ENCODE data around the gene BEAN1.

The BEAN1 gene

GRCh38 chr16:66427036-66427860 is at the start of gene BEAN1:
TSS of gene BEAN1 (plus strand) at chr16:66427295. CDS start at chr16:66437677, 10,382 bp downstream.
- no peak for DNase-seq

- no peak for DNase-seq
Measured at GRCh38 chr16:66377324-66377723, 49.8 kb upstream of the BEAN1 start.

DNA sequence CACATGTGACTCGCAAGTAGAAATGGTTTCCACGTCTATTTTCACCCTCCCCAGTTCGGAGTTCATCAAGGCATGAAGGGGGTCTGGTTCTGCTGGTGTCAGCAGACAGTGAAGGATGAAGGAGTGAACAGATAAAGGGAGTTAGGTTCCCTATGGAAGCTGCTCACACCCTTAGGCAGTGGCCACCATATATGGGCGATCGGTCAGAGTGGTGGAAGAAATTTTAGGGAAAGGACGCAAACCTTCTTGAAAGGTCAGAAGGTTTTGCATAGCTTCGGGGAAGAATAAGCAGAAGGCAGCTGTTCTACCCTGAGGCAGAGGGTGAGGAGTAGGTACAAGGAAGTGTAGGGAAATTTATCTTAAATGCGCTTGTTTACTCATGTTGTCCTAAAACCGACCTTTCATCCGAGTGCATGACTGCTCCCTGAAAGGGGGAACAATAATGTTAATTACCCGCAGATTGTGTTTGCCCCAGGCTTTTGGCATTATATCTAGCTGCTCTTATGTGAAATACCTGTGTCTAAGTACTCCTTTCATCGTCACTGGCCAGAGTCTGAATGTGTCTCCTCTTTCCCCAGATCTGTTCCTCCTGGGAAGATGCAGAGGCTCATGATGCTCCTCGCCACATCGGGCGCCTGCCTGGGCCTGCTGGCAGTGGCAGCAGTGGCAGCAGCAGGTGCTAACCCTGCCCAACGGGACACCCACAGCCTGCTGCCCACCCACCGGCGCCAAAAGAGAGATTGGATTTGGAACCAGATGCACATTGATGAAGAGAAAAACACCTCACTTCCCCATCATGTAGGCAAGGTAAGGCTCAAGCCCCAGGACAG is 48.1 kb upstream of the BEAN1 start:
- no peak for DNase-seq

DNA sequence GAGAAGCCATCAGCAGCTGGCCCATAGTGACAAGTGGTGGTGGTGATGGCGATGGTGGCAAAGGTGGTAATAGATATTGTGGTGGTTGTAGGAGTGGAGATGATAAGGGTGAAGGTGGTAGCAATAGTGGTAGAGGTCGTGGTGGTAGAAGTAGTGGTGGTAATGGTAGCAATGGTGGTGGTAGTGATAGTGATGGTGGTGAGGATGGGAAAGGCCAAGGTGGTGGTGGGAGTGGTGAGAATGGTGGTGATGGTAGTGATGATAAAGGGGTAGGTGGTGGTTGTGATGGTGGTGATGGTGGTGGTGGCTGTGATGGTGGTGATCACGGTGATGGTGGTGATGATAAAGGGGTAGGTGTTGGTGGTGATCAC is 47.5 kb upstream of the BEAN1 start:
- DNase-seq = no peak

DNA sequence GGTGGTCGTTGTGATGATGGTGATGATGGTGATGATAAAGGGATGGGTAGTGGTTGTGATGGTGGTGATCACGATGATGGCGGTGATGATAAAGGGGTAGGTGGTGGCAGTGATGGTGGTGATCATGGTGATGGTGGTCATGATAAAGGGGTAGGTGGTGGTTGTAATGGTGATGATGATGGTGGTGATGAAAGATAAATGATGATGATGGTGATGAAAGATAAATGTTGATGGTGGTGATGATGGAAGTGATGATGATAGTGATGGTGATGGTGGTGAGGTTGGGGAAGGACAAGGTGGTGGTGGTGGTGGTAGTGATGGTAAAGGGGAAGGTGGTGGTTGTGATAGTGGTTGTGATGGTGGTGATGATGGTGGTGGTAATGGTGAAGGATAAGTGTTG is 46.7 kb upstream of the BEAN1 start:
- DNase-seq = no peak

GRCh38 chr16:66381585-66382170 is 45.4 kb upstream of the BEAN1 start:
- no peak for DNase-seq

DNA sequence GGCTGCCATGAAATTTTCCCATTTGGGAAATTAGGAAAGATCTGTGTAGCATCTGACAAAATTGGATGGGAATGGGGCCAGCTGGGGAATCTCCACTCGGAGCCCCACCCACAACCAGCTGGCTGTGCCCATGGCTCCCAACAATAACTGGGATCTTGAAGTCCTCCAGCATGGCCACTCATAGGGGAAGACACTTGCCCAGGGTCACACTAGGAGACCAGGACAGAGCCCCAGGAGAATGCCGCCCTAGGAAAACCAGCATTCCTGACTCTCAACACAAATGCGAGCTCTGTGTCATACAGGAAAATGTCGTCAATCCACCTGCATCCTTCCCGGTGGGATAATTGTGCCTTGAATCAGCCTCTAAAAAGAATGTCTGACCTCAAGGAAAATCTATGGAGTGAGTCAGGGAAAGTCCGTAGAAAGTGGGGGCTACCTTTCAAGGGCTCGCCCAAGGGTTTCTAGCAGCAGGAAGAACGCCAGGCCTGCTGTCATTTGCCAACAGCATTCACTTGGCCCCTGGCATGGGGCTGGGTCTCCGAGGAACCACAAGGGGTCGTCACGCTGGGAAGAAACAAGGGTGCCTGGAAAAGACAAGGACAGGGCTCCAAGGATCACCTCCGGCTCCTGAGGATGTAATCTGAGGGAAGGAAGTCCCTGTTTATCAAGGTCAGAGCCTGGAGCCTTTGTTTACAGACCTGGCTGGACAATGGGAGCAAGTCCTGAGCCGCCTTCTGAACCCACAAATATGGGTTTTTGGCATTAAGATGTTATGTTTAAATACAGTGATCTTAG is 44.7 kb upstream of the BEAN1 start:
- no peak for DNase-seq

DNA sequence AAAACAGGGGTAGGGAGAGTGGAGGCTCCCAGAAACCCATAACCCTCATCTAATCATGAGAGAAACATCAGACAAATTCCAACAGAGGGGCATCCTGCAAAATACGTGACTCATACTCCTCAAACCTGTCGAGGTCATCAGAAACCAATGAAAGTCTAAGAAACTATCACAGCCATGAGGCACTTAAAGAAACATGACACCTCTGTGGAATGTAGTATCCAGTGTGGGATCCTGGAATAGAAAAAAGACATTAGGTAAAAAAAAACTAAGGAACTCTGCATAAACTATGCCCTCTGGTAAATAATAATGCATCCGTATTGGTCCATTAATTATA is 44.2 kb upstream of the BEAN1 start:
- DNase-seq = no peak

DNA sequence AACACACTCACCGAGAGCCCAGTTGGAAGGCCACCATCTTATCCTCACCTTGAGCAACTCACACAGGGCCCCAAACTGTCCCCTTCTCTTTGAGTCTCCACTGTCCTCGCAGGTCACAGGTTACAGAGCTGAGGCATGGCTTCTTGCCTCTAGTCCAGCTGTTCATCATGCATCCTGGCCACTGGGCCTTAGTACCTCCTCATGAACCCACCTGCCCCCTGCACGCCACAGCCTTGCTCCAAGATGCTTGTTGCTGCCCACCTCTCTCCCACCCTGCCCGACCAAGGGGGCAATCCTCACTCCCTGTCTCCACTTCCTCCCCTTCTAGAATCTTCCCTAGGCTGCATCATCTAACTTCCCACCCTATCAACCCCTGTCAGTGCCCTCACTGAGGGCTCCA is 43.5 kb upstream of the BEAN1 start:
- no peak for DNase-seq

DNA sequence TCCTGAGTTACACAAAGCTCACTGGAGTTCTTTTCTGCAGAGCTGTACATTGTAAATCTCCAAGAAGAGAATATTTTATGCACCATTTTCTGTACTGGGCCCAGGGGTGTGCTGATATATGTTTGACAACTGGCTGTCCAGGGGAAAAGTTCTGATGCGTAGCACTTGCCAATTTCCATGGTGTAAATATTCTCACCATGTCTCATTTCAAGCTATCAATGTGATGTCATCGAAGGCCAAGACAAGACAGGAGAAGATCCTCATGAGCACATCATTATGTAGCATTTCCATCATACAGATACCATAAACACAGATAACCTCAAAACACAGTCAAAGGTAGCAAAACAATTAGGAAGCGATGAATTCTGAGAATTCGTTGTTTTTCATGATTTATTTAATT is 41.7 kb upstream of the BEAN1 start:
- no peak for DNase-seq

GRCh38 chr16:66386629-66387622 is 40.2 kb upstream of the BEAN1 start:
- no peak for DNase-seq

- DNase-seq = no peak
Measured at GRCh38 chr16:66387817-66388332, 39.2 kb upstream of the BEAN1 start.

- DNase-seq = no peak
Measured at GRCh38 chr16:66388350-66389139, 38.5 kb upstream of the BEAN1 start.

DNA sequence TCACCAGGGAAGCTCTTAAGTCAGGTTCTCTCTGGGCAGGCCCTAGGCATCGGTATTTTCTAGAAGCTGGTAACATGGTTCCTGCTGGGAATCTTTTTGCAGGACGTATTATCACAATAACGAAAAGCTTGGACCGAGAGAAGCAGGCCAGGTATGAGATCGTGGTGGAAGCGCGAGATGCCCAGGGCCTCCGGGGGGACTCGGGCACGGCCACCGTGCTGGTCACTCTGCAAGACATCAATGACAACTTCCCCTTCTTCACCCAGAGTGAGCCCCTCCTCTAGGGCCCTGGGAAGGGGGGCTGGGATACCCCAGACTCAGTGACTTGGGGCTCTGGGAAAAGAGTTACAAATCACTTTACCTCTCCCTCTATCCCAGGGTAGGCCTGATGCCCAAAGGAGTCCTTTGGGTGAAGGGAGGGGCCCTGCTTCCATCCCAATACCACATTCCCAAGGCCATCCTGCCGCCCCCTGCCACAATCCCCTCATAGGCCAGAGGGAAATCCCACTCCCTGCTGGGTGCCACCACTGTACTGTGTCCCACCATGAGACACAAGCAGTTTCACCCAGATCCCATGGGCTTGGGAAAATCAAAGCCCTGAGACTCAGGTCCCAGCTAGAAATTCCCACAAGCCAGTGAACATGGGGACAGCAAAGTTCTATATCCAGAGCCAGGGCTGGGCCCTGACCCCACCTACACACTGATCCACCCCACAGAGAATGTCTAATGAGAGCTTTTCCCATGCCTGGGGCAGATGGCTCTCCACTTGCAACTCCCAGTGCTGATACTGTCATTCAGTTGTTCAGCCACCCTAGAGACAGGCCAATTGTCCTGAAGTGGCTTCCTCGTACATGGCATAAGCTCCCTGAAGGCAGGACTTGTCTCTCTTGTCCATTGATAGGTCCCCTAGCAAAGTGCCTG is 37.6 kb upstream of the BEAN1 start:
- no peak for DNase-seq

GRCh38 chr16:66390346-66391108 is 36.6 kb upstream of the BEAN1 start:
- DNase-seq = no peak

DNA sequence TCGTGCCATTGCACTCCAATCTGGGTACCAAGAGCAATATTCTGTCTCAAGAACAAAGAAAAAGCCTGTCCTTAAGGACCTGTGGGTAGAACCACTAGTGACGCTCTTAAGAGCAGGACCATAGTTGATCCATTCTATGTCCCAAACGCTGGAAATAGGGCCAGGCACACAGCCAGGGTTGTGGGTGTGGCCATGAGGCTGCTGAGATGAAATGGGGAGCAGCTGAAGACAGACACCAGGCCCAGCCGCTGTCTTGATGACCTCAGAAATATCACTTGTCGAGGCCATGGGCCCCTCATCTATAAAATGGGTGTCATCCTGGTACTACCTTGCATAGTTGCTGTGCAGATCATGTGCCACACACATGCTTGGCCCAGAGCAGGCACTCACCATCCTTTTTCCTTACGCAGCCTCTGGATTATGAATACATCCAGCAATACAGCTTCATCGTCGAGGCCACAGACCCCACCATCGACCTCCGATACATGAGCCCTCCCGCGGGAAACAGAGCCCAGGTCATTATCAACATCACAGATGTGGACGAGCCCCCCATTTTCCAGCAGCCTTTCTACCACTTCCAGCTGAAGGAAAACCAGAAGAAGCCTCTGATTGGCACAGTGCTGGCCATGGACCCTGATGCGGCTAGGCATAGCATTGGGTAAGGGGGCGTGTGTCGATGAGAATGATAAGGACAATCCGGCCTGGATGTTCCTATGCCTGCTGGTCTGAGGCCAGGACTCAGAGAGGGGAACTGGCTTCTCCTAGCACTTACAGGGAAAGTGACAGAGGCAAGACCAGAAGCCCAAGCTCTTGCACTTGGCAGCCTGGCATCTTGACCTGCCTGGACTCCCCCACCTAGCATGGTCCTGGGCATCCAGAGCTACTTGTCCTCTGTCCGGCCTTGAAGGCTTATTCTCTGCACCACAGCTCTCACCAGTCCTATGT is 35.1 kb upstream of the BEAN1 start:
- no peak for DNase-seq

GRCh38 chr16:66395806-66396555 is 31.1 kb upstream of the BEAN1 start:
- no peak for DNase-seq
